HG02943 (cell line): ENCODE measurements around the gene KNOP1.

Experiments
- ATAC-seq: cut with Tn5 transposase; IDR thresholded peaks from one replicate; pipeline ENCODE4 v1.9.1; 2021; ENCODE audit warnings: mild to moderate bottlenecking, low read depth, moderate library complexity; ENCODE audit not compliant: unreplicated experiment

The KNOP1 gene

DNA sequence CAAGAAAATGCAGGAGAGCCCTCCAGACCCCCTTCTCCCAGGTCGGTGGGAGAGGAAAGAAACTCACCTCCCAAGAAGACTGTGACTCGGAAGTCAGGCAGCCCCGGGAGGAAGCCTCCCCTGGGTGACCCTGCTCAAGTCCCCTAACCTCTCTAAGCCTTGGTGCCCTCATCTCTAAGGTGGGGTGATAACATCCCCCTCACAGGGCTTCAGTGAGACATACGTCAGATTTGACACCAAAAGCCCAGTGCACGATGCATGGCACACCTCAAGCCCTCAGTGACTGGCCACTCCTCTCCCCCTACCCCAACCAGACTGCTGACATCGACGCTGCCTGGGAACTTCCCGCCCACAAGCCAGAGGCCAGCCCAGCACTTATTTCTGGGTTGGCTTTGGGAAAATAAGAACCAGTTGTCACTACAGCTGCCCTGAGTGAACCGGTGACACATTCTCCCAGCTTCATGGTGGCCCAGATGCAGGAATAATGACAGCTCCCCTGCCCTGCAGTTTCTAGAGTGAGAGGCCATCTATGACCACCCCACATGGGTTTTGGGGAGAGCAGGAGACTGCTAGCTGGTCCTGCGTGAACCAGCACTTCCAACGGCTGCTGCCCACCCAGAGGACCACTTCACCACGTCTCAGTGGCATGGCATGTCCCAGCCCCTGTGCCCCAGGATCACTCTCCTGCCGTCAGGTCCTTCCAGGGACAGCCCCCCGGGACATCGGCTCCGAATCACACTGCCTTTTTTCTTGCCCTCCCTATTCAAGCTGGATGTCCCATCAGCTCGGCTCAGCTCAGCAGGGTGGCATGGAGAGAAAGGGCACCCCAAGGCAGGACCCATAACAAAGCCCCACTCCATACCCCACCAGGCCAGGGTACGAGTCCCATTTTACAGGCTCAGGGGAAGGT, 9.5 kb downstream of the KNOP1 start:
- no peak for ATAC-seq

DNA sequence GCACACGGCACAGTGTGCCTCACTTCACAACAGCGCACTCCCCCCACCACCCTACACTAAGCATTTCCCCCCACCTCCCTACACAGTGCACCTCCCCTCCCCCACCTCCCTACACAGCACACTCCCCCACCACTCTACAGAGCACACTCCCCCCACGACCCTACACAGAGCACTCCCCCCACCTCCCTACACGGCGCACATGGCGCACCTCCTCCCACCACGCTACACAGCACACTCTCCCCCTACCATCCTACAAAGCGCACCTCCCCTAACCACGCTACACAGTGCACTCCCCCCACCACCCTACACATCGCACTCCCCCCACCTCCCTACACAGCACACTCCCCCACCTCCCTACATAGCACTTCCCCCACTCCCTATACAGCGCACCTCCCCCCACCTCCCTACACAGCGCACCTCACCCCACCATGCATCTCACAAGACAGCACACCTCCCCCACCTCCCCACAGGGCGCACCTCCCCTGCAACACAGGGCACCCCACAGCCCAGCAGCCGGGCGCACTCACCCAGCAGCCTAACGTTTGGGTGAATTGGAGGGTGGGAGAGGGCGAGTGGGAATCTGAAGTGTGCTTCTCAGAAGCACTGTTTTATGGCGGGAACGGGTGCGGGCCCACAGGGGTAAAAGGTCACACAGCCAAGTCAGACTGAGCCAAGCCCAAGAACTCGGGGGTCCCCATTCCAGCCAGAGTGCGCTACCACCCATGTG, 10.3 kb downstream of the KNOP1 start:
- no peak for ATAC-seq

DNA sequence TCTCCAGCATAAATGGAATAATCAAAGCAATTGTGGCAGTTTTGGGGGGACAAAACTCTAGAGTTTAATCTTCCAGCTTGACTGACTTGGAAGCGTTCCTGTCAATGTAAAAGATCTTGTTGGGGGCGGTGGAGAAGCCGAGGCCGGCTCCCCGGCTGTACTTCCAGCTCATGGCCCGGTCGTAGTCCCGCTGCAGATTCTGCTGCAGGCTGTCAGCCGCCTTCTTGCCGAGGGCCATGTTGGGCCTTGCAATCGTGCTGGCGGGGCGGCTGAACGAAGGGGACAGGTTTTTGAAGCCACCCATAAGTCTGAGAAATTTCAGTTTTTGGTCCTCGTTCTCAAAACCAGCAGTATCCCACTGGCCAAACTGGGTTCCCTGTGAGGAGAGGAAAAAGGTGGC, 11.2 kb downstream of the KNOP1 start:
- ATAC-seq: no peak

DNA sequence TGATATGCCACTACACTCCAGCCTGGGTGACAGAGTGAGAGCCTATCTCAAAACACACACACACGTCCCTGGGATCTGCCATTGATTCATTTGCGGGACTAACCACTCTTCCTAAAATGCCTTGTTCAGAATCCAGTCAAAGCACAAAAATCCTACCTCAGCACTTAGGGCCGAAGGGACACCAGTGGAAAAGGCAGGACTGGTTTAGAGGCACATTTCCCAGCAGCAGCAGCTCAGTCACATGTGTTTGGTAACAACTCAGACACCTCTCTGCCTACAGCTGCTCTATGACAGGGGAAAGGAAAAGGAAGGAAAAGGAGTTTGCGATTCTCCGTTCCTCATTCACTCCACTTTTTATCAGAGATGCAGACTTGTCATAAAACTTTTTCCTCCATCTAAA, 12.2 kb downstream of the KNOP1 start:
- no peak for ATAC-seq

DNA sequence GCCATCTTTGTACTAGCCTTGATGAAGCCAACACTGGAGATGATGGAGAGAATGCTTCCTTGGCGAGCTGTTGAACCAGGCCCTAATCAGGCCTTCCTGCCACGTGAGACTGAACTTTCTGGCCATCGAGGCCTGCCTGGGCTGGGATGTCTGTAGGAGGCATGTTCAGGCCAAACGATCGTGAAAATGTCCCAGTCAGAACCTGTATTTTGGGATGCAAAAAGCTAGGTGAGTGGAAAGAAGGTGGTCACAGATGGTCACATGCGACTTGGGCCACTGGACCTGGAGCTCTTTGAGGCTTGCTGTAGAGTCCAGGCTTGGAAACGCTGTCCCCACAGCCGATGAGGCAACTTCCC, 12.9 kb downstream of the KNOP1 start:
- ATAC-seq: no peak

DNA sequence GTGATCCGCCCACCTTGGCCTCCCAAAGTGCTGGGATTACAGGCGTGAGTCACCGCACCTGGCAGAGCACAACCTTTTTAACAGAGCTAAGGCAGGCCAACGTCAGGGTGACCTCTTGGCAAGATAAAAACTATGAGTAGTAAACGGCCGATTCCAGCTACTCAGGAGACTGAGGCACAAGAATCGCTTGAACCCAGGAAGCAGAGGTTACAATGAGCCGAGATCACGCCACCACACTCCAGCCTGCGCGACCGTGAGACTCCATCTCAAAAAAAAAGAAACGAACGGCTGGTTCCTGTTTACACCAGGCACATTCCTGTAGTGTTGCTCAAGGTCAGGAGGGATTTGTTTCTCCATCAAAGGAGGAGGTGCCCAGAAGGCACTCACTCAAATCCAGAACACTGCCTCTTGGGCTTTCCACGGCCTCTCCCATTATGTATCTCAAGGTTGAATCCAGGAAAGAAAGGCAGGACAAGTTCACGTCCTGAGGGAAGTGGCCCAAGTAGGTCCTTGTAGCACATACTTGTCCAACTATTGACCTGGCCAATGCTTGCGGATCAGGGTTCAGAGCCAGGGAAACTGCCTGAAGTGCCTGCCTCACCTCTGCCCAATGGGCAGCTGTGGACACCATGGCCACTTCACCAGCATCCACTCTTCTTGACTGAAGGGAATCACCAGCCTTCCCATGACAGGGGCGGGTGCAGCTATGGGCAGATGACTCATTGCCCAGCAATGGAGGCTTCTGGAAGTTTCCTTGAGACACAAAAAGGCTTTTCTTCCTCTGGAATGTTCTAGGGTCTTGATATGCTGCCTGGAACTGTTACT, 13.5 kb downstream of the KNOP1 start:
- no peak for ATAC-seq

DNA sequence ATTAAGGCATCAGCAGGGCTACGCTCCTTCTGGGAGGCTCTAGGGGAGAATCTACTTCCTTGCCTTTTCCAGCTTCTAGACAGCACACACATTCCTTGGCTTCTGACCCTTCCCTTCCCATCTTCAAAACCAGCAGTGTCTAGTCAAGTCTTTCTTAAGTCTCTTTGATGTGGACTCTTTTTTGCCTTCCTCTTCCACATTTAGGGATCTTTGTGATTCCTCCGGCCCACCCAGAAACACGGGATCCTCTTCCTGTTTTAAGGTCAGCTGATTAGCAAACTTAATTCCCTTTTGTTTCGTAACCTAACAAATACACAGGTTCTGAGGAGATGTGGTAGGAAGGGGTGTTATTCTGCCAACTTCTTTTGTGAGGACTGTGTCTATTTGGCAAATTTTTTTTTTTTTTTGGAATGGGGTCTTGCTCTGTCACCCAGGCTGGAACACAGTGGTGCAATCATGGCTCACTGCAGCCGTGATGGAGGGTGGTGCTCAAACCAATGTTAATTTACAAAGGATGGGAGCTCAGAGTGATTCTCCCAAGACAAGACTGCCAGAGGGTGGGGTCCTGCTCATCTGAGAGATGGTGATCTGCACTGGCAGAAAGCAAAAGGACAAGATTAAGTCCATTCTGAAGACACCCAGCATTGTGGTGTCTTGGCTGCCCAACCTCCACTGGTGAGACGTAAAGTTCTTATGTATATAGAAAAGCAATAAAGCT, 14.7 kb downstream of the KNOP1 start:
- ATAC-seq: no peak

DNA sequence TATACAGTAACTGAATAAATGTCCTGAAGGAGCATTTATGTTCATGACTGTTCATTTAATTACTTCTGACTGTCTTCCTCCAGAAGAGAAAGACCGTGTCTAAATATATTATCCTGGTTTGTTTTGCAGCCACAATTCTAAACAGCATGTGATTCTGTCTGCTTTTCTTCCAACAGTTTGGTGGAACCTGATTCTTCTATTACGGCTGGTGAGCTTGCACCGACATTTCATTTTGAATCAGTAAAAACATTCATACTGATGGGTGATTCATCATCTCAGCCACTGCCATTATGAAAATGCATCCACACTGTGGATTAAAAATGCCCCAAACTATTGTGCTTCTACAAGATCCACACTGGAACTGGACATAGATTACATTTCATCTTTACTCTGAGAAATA, 16.9 kb downstream of the KNOP1 start:
- no peak for ATAC-seq

DNA sequence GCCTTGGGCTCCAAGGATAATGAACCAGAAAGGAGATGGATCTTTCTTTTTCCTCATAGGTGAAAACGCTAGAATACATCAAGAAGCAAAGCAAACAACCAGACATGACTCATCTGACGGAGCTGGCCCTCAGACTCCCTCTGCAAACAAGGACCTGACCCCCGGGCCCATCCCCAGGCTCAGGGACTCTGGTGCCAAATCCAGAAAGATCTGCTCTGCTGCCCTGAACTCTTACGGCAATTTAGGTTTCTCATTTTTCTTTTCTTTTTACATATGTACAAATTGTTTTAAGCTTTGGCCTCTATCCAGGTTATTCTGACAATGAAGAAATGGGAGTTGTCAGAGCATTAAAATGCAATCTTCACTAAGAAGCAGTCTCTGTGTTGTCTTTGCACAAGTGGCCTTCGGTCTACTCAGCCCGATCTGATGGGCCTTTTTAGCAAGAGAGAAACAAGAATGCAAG, 17.7 kb downstream of the KNOP1 start:
- no peak for ATAC-seq

DNA sequence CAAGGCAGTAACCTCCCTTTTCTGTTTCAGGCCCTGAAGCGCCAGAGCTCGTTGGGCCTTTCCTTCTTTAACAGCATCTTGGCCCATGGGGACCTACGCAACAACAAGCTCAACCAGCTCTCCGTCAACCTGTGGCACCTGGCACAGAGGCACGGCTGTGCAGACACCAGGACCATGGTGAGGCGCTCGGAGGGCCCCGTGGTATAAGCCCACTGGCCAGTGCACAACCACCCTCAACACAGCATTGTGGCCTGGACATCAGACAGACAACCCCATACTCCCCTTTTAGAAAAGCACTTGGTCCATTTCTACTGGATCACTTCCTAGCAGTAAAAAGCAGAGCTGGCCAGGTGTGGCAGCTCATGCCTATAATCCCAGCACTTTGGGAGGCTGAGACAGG, 18.6 kb downstream of the KNOP1 start:
- ATAC-seq: no peak

DNA sequence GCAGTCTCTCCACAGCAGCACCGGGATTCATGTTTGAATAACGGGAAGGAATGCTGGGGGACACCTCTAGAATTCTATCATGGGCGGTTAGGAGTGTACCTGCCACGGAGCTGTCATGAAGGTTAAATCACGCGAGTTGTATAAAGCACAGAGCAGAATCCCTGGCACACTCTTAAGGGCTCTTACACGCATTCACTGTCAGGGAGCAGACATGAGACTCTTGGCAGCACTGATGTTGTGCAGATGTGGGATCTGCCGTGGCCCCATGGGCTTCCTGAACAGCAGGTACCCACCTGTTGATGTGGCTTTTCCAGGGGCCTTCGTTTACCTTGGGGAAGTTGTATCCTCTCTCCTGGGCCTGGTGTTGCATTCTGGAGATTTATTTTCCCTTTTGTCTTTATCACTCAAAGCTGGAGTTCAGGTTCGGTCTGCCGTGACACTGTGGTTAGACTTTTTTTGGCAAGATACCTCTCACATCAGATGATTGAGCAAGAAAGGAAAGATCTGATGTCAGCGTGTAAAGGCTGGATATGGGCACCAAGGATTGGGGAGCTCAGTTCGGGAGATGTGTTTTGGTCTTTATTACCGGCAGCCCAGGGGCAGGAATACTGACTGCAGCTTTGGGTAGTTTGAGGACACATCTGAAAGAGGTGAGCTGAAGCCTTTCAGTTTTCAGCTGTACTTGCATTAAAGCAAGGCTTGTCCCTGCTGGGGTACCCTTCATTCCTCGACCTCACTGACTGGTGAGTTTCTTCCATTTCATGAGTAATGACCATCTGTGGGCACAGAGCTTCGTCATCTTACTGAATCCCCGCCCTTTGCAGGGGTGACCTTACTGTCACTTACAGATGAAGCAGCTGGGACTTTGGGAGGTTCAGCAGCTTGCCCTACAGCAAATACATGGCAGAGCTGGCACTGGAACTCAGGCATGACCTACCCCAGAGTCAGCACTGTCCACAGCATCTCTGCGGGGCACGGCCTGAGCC, 19.3 kb downstream of the KNOP1 start:
- ATAC-seq: no peak

DNA sequence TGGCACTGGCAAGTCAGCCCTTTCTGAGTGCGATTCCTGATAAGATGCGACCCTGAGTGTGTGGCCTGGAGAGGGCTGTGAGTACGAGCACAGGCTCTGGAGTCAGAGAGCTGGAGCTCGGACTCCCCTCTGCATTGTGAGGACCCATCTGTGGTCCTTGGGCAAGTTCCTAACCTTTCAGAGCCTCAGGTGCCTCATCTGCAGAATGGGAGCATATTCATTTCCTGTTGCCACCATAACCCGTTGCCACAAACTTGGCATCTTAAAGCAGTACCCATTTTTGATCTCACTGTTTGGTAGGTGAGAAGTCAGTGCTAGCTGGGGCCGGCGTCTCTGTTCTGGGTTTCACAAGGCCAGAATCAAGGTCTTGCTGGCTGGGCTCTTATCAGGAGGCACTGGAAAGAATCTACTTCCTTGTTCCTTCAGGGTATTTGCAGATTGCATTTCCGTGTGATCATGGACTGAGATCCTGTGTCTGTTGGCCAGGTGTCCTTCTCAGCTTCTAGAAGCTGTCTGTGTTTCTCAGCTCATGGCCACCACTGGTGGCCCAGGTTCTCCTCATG, 20.2 kb downstream of the KNOP1 start:
- no peak for ATAC-seq

DNA sequence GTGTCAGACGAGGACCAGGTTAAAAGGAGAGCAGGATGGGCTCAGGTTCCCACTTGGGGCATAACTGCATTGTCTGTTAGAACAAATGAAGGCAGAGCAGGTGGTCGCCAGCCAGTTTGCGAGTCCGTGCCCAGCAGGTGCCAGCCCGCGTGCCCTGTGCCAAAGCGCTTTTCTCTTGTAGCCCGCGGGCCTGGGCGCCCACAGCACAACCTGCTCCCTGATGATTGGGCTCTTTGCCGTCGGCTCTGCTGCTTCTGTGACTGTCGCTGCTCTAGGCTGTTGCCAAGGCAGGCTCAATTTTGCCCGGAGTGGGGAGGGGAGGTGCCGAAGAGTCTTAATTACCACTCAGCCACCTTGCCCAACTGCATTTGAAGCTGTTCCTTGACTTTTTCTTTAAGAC, 21.1 kb downstream of the KNOP1 start:
- no peak for ATAC-seq

DNA sequence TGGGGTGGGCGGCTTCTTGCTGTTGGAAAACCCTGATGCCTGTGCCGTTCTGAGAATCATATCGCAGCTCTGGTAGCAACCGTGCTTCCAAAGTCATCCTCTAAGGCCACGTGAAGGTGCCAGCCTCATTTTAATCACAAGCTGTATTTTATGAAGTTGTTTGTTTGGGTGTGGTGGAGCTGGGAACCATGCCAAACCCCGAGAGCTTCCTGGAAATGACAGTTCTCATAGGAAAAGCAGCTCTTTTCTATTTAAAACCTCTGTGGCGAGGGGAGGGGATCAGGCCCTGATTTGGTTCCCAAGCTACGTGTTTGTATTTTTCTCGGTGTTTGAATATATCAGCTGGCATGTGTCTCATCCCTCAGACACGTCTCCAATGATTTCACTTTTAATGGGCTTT, 21.7 kb downstream of the KNOP1 start:
- ATAC-seq: no peak

DNA sequence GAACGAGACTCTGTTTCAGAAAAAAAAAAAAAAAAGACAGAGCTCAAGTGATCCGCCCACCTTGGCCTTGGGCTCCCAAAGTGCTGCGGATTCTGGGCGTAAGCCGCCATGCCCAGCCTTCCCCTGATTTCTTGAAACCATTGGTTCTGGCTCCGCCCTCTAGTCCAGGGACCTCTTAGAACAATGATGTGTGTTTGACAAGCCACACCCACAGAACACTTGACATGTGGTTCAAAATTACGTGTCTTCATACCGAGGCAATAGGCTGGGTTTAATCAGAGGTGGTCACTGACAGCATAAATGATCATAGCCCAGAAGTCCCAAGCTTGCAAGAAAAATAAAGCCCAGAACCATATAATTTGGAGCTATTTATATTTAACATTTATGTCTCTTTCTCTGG, 23.0 kb downstream of the KNOP1 start:
- ATAC-seq: no peak

DNA sequence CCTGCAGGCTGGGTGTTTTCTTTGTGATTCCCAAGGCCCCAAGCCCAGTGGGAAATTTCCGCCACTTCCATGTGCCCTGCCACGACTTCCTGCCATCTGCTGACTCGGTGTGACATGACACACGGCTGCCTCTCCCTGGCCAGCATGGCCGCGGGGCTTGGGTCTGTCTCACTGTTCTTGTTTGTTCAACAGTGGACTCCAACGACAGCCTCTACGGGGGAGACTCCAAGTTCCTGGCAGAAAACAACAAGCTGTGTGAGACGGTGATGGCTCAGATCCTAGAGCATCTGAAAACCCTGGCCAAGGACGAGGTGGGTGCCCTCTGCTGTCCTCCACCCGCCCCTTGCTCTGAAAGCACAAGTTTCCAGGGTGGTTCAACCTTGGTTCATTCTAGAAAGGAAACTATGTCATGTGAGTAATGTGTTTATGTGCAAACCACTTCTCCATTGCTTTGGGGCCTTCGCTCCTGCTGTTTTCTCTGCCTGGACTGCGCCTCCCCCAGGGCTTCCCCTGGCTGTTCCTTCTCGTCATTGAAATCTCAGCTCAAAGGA, 26.8 kb downstream of the KNOP1 start:
- no peak for ATAC-seq

DNA sequence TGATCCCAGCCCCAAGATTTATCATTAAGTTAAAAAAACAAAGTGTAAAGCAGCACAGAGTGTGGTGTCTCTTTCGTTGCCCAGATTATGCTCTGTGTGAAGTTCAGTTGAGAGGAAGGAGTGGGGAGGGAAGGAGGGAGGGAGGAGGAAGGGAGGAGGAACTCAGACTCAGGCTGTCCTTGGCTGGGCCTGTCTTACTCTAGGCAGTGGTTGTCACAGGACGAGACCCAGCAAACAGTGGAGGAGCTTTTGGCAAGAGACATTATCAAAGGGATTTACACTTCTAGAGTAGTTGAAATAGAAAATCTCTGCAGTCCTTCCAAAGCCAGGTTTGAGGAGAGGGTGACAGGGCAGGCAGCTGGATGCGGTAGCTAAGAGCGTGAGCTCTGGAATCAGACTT, 27.8 kb downstream of the KNOP1 start:
- no peak for ATAC-seq

DNA sequence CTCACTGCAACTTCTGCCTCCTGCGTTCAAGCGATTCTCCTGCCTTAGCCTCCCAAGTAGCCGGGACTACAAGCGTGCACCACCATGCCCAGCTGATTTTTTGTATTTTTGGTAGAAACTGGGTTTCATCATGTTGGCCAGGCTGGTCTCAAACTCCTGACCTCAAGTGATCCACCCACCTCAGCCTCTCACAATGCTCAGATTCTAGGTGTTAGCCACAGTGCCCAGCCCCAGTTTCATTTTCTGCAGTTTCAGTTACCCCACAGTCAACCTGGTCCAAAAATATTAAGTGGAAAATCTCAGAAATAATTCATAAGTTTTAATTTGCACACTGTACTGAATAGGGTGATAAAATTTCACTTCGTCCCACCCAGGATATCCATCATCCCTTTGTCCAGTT, 28.7 kb downstream of the KNOP1 start:
- ATAC-seq: no peak
